Posterior cingulate gyrus (tissue), 11 donors: Measurements from ENCODE around the gene ADRM1.

Experiments used
- DNase-seq, 10 donors: peaks; one replicate each; pipeline versions ENCODE4 v3.0.0 to v3.0.0-alpha.2; 2020 to 2021; ENCODE audit warnings: mixed read lengths in 3 of 10
- intact Hi-C: fragments of 100-400 bp; cut with DNase I; formaldehyde crosslinking; loops from one replicate; pipeline ENCODE4 v1.15.1; 2023

The ADRM1 gene

DNA sequence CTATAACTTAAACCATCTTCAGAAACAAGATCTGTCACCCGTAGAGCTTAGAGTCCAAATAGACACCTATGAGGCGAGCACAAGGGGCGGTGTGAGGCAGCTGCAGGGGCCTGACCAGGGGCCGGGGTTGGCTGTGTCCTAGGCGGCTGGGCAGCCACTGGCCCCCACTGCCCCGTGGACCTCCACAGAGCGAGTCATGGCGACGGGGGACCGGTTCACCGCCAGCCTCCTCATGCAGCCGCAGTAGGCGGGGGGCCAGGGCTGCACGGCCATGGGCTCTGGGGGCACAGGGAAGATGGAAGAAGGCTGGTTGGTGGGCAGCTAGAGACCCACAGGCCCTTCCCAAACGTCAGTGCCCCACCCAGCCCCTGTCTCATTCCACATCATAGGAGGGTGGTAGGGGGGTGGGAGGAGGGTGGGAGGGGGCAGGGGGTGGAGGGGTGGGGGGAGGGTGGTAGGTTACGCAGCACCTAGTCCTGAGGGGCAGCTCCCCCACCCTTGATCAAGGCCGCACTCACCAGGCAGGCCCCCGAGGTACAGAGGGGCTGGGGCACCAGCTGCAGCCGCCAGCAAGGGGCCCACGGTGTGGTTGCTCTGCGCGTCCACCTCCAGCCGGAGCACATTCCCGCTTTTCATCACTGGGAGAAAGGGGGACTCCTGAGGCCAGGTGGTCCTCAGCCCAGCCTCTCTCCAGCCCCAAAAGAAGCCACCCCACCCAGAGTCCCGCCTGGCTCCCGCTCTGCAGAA lies 6.6 kb downstream of the ADRM1 start:
- no peak for DNase-seq
- intact Hi-C loops, result no loop called here

GRCh38 chr20:62309947-62310756 lies 7.4 kb downstream of the ADRM1 start:
- intact Hi-C loops, result no loop called here
- DNase-seq, result no peak

- intact Hi-C loops, result no loop called here
- no peak for DNase-seq
Measured at GRCh38 chr20:62310757-62311121, 7.9 kb downstream of the ADRM1 start.

DNA sequence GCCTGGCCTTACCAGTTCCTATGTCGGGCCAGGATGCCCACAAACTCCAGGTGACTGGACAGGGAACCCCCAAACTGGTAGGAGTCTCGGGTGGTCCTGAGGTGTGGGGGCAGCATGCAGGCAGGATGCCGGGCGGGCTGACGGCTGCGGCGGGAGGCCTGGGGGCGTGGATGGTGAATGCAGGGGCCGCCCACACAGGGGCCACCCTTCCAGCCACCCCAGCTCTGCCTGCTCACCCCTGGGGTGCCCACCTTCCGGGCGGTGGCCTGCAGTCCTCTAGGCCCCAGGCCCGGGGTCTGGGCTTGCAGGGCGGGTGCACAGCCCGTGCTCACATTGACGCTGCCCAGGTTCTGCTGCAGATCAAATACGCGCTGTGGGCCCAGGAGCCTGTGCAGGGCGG lies 8.4 kb downstream of the ADRM1 start:
- intact Hi-C loops, result no loop called here

GRCh38 chr20:62311832-62312661 lies 9.2 kb downstream of the ADRM1 start:
- DNase-seq, result no peak
- intact Hi-C loops, result no loop called here

More for the DNA sequence above, 8.4 kb downstream of the ADRM1 start:
- no peak for DNase-seq

- DNase-seq, result no peak
- intact Hi-C loops, result no loop called here
Measured at GRCh38 chr20:62312662-62312977, 9.8 kb downstream of the ADRM1 start.

DNA sequence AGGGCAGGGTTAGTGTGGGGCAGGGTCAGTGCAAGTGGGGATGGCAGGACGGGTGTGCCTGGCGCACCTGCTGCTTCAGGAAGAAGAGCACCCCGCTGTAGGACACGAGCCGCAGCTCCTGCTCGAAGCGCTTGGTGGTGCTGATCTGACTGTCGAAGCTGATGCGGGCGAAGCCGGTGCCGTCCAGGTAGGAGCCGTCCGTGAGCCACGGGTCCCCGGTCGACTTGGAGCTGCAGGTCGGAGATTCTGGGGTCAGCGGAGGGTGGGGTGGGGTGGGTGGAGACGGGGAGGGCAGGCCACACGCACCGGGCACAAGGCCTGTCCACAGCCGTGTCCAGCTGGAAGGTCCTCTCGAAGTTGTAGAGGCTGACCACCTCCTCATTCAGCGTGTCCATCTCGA lies 10.2 kb downstream of the ADRM1 start:
- intact Hi-C loops, result no loop called here
- no peak for DNase-seq

DNA sequence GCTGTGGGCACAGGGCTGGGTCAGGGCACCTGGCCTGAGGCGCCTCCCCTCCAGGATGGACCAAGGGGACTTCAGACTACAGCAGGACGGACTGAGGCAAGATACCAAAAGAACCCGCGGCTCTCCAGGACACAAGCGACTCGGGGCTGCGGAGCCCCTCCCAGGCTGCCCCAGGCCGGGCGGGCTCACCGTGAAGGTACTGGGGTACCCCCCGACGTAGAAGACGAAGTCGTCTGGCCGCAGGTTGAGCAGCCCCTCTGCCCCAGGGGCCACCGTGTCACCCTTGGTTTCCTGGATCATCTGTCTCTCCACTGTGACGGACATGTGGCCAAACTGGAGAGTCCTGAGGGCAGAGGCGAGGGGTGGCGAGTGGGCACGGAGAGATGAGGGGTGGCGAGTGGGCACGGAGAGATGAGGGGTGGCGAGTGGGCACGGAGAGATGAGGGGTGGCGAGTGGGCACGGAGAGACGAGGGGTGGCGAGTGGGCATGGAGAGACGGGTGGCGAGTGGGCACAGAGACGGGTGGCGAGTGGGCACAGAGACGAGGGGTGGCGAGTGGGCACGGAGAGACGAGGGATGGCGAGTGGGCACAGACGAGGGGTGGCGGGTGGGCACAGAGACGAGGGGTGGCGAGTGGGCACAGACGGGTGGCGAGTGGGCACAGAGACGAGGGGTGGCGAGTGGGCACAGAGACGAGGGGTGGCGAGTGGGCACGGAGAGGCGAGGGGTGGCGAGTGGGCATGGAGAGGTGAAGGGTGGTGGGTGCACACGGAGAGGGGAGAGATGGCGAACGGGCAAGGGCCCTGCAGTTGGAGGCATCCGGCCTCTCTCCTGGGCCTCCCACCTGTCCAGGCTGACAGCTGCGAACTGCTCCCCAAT lies 10.9 kb downstream of the ADRM1 start:
- no peak for DNase-seq
- intact Hi-C loops, result no loop called here

GRCh38 chr20:62314339-62314638 lies 11.5 kb downstream of the ADRM1 start:
- DNase-seq, result no peak
- intact Hi-C loops, result no loop called here

- intact Hi-C loops, result no loop called here
- DNase-seq, result no peak
Measured at GRCh38 chr20:62314711-62315302, 12.0 kb downstream of the ADRM1 start.

GRCh38 chr20:62315773-62316172 lies 13.0 kb downstream of the ADRM1 start:
- intact Hi-C loops, result no loop called here
- no peak for DNase-seq

GRCh38 chr20:62316331-62317166 lies 13.8 kb downstream of the ADRM1 start:
- DNase-seq, result peak in 7 of 10 donors; percentile 34 to 92 (median 53)
- intact Hi-C loops, result no loop called here

- DNase-seq, result no peak
- intact Hi-C loops, result no loop called here
Measured at GRCh38 chr20:62317167-62317655, 14.4 kb downstream of the ADRM1 start.

GRCh38 chr20:62318400-62319345 lies 15.9 kb downstream of the ADRM1 start:
- intact Hi-C loops, result no loop called here
- no peak for DNase-seq

DNA sequence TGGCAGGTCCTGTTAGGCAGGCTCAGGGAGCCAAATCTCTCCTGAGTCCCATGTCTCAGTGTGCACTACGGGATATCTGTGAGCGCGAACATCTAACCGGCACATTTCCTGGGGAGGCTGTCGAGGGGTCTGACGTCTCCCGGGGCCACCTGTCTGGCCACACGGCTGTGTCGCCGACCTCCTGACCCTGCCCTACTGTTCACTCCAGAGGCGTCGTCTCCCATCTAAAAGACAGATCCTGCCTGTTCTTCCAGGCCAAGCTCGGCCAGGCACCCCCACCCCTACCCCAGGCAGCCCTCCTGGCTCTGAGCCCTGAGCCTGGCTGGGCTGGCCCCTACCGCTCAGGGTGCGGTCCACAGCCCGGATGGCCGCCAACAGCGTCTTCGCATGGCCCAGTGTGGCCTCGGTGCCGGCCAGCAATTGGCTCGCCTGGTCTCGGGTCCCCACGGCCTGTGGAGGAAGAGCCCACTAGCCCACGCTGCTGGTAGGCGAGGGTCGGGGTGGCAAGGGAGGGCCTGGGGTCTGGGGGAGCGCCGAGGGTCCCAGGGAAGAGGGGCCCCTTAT lies 16.6 kb downstream of the ADRM1 start:
- intact Hi-C loops, result no loop called here
- no peak for DNase-seq

- DNase-seq, result no peak
Measured at GRCh38 chr20:62320581-62321354, 18.0 kb downstream of the ADRM1 start.

DNA sequence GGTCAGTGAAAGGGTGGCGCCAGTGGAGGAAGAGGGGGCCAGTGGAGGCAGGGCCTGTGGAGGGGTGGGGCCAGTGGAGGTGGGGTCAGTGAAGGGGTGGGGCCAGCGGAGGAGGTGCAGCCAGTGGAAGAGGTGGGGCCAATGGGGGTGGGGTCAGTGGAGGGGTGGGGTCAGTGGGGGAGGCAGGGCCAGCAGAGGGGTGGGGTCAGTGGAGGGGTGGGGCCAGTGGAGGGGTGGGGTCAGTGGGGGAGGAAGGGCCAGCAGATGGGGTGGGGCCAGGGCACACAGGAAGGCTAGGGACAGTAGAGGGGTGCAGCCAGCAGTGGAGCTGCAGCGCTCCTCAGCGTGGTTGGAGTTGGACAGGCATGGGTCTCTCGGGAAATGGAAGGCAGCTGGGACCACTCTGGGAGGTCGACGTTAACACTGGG lies 18.7 kb downstream of the ADRM1 start:
- intact Hi-C loops, result no loop called here
- no peak for DNase-seq

More at GRCh38 chr20:62320581-62321354, 18.0 kb downstream of the ADRM1 start:
- intact Hi-C loops, result no loop called here
